Measurements from ENCODE around the gene MALAT1. TPM values are rescaled to one million over a fixed set of nuclear protein-coding genes. Genes with fewer than 3 reads are reported as not detected.
"Not testable (repeated sequence)": the region's sequence is repeated elsewhere in the genome, so short reads cannot be mapped to it uniquely, and the experiment has no call there.

Gene MALAT1
- total RNA-seq, 1 experiment from 2014 or later = 452 TPM

DNA sequence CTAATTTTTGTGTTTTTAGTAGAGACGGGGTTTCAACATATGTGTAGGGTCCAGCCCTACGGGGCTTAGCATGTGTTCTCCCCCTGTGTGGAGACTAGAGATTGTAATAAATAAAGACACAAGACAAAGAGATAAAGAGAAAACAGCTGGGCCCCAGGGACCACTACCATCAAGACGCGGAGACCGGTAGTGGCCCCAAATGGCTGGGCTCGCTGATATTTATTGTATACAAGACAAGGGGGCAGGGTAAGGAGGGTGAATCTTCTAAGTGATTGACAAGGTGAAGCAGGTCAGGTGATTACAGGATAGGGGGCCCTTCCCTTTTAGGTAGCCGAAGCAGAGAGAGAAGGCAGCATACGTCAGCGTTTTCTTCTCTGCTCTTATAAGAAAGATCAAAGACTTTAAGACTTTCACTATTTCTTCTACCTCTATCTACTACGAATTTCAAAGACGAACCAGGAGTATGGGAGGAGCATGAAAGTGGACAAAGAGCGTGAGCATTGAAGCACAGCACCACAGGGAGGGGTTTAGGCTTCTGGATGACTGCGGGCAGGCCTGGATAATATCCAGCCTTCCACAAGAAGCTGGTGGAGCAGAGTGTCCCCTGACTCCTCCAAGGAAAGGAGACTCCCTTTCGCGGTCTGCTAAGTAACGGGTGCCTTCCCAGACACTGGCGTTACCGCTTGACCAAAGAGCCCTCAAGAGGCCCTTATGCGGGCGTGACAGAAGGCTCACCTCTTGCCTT, 23.1 kb downstream of the MALAT1 start:
- DNase-seq (ENCODE audit: low read depth) = not testable (repeated sequence)

- DNase-seq (ENCODE audit: low read depth) = not testable (repeated sequence)
Measured at GRCh38 chr11:65522718-65523630, 24.1 kb downstream of the MALAT1 start.

GRCh38 chr11:65523631-65523968, 24.8 kb downstream of the MALAT1 start:
- DNase-seq (ENCODE audit: low read depth) = not testable (repeated sequence)

DNA sequence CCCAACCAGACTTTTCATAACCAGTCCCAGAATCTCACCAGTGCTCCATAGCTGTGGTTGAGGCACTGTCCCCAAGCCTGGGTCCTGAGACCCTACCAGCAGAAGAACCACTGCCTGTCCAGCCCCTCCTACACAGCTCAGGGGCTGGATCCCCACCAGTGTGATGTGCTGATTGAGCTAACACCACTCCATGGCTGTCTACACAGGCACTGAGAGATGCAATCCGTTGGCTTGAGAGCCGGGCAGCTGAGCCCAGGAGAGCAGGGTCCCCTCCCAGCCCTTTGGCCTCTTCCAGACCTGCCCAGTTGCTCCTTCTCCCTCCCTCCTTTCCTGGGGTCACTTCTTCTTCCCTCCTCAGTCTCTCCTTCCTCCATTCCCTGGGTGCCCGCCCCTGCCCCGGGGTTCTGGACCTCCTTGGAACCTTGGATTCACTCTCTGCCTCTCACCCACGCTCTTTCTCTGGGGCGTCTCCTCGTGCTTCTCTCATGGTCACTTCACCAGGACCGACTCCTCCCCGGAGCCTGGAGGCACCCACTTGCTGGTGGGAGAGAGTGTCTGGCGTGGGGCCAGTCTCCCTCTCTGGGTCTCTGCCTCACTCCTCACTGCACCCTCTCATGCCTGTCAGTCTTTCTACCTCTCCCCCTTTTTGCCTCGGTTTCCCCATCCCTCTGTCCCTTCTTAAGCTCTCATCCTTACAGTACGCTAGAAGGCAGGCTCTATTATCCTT, 25.3 kb downstream of the MALAT1 start:
- DNase-seq (ENCODE audit: low read depth) = no peak

DNA sequence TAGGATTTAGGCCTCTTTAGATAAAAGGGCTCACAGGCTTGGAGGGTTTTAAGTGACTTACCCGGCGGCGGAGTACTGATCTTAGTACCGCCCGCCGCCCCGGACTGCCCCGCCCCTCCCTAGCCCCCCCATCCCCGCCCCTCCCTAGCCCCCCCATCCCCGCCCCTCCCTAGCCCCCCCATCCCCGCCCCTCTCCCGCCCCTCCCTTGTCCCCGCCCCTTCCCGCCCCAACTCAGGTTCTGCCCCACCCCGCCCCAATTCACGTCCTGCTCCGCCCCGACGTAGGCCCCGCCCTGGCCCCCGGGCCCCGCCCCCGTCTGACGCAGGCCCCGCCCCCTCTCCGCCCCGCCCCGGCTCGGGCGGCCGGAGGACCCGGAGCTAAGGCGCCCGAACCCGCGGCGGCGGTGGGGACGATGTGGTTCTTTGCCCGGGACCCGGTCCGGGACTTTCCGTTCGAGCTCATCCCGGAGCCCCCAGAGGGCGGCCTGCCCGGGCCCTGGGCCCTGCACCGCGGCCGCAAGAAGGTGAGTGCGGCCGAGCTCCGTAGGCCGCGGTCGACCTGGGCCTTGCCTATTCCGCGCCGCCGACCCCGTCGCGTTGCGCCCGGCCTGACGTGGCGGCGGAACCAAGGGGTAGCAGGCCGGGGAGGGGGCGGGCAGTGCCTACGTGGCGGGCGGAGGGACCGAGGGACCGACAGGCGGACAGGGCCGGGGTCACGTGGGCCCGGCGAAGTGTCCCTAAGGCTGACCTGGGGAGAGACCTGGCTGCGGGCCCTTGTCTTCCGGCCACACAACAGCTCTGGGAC, 26.1 kb downstream of the MALAT1 start, which contains the start of gene SCYL1:
SCYL1 (plus strand) TSS at position 343 of the 805 bp plus-strand sequence; CDS start at position 414, 71 bp downstream.
- peak; percentile 77 for DNase-seq (ENCODE audit: low read depth)

GRCh38 chr11:65525546-65526480, 27.0 kb downstream of the MALAT1 start:
- no peak for DNase-seq (ENCODE audit: low read depth)

- no peak for DNase-seq (ENCODE audit: low read depth)
Measured at GRCh38 chr11:65526744-65527143, 27.9 kb downstream of the MALAT1 start.

DNA sequence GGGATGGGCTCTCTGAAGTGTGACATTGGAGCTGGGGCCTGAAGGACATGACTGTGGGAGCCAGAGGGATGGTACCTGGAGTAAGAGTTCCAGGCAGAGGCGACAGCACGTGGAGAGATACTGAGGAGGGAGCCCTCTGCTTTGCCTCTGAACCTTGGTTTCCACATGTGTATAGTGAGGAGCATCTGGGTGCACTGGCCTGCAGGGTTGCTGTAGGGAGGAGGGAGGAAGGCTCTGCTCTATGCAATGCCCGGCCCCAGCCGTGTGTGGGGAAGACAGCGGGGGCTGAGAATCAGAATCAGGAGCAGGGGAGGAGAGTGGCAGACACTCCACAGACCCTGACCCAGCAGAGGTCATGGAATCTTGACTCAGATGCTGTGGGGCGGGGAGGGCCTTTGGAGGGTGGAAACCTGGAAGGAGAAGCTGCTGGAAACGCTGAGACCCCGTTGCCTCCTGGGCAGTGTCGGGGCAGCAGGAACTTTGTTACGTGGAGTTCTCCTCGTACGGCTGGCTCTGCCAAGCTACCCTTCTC, 30.0 kb downstream of the MALAT1 start:
- DNase-seq (ENCODE audit: low read depth) = no peak

- DNase-seq (ENCODE audit: low read depth) = no peak
Measured at GRCh38 chr11:65529475-65530156, 30.8 kb downstream of the MALAT1 start.

GRCh38 chr11:65530157-65530496, 31.3 kb downstream of the MALAT1 start:
- no peak for DNase-seq (ENCODE audit: low read depth)

GRCh38 chr11:65532388-65533064, 33.7 kb downstream of the MALAT1 start:
- DNase-seq (ENCODE audit: low read depth) = no peak

GRCh38 chr11:65535102-65535501, 36.3 kb downstream of the MALAT1 start:
- no peak for DNase-seq (ENCODE audit: low read depth)

- DNase-seq (ENCODE audit: low read depth) = no peak
Measured at GRCh38 chr11:65536412-65537295, 37.8 kb downstream of the MALAT1 start.

DNA sequence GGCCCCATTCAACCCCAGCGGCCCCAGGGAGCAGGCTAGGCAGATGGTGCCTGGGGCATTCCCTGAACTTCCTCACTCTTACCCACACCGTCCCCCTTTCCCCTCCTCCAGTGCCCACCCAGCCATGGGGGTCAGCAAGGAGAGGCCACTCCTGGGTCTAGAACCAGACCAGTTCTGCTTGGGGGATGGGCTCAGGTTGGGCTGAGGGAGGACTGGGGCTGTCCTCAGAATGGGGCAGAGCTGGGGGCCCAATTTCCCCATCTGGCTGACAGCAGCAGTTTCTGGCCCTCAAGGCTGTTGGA, 38.4 kb downstream of the MALAT1 start:
- no peak for DNase-seq (ENCODE audit: low read depth)

- no peak for DNase-seq (ENCODE audit: low read depth)
Measured at GRCh38 chr11:65537620-65538231, 38.9 kb downstream of the MALAT1 start.

DNA sequence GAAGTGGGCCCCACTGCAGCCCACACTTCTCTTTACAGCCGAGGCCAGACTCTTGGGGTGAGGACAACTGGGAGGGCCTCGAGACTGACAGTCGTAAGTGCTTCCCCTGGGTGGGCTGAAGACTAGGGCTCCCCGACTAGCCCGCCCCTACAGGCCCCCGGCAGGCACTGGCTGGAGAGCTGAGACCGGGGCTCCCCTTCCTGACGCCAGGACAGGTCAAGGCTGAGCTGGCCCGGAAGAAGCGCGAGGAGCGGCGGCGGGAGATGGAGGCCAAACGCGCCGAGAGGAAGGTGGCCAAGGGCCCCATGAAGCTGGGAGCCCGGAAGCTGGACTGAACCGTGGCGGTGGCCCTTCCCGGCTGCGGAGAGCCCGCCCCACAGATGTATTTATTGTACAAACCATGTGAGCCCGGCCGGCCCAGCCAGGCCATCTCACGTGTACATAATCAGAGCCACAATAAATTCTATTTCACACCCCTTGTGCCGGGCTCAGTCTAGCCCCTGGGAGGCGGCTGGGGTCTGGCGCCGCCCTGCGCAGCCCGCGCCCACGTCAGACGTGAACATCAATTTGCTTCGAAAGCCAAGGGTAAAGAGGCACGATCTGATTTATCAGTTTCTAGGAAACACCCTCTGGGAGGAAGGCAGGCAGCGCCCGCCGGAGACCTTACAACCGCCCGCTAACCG, 39.5 kb downstream of the MALAT1 start:
- DNase-seq (ENCODE audit: low read depth) = no peak

Measured in Daoy (cell line).